ENCODE data around the gene RNASEH2C. TPM values are rescaled to one million over a fixed set of nuclear protein-coding genes. Genes with fewer than 3 reads are reported as not detected.

The RNASEH2C gene
- total and polyA plus RNA-seq, 2 of the 4 experiments (the other 2 are of a cell fraction) = 34.8 to 40.0 TPM

DNA sequence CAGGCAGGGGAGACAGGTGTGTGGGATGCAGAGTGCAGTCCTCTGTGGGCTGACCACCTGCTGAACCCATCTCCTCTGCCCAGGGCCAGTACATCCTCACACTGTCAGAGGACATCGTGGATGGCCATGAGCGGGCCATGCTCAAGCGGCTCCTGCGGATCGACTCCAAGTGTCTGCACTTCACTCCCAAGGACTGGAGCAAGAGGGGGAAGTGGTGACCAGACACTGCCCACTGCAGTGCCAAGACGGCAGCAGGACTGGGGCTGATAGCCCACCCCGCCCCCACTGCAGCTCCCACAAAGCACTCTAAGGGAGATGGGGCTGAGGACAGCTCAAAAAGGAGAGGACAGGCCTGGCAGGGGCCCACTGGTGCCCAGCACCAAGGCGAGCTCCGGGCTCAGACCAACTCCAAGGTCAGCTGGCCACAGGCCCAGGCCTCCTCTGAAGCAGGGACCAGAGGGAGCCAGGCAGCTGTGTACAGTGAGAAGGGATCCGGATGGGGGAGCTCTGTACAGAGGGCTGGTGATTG, 1.6 kb downstream of the RNASEH2C start:
- POLR2A ChIA-PET (ENCODE audit: unreplicated experiment) = no interaction called here
- no peaks in the 10 kb centered on the region for H3K9me3 ChIP-seq (ENCODE audit: control insufficient read depth, insufficient read depth, low read length)
- intact Hi-C loops (cut with micrococcal nuclease) = no loop called here

More for the DNA sequence above, 1.6 kb downstream of the RNASEH2C start:
- Histone ChIP-seq H3K27ac (ENCODE audit: insufficient read depth, low read length) (no peak overlapping the region), H3K79me1 (ENCODE audit: low read depth in 1 of 2, low read length in 2 of 2) (peaks cover 18 to 54% of the 10 kb centered on the region in 2 experiments; a peak in 3 of 4 replicates), H2BK5ac (ENCODE audit: low read depth, low read length, poor library complexity, severe bottlenecking) (no peak overlapping the region), H2AK9ac (replicated peaks; ENCODE audit: low read depth, low read length, poor library complexity) (no peak overlapping the region), H2BK15ac (ENCODE audit: low read depth, low read length) (no peak overlapping the region), H4K91ac (ENCODE audit: insufficient read depth, low read depth, low read length) (no peak overlapping the region), H4K5ac (ENCODE audit: low read depth, low read length) (no peak overlapping the region), H3K14ac (replicated peaks; ENCODE audit: low read depth, low read length) (no peak overlapping the region), H3K9me1 (ENCODE audit: insufficient read depth, low read length) (peaks cover 5% of the 10 kb centered on the region; the same call in 1 of the 2 replicates), H3K4me3 (ENCODE audit: insufficient read depth, low read depth, low read length) (no peak overlapping the region), H2BK120ac (ENCODE audit: low read depth, low read length) (no peak overlapping the region), H3K27me3 (ENCODE audit: control insufficient read depth, insufficient read depth, low read length) (no peaks in the 10 kb centered on the region), H3K4ac (ENCODE audit: low read depth, low read length) (no peak overlapping the region), H3K18ac (ENCODE audit: low read depth, low read length) (no peak overlapping the region), H3K56ac (ENCODE audit: extremely low read depth, insufficient read depth, low read length) (no peak overlapping the region), H3K4me2 (ENCODE audit: low read depth, low read length) (peak overlapping the region; percentile 82), H3K9ac (ENCODE audit: low read depth, low read length) (peak overlapping the region; percentile 85; the same call in 1 of the 2 replicates), H2AK5ac (ENCODE audit: low read depth, low read length) (no peak overlapping the region), H3K23ac (ENCODE audit: low read depth, low read length) (no peak overlapping the region), H3K4me1 (ENCODE audit: control insufficient read depth, insufficient read depth, low read length) (peaks cover 6% of the 10 kb centered on the region; the same call in 1 of the 2 replicates), H2AFZ (replicated peaks; ENCODE audit: low read length, poor library complexity) (no peak overlapping the region), H3K36me3 (ENCODE audit: control insufficient read depth, insufficient read depth, low read length) (peaks cover 45% of the 10 kb centered on the region), H2BK20ac (ENCODE audit: low read depth, low read length) (no peak overlapping the region), H4K8ac (ENCODE audit: low read depth in 2 of 2, low read length in 2 of 2) (no peak overlapping the region), H4K20me1 (ENCODE audit: insufficient read depth, low read length) (peaks cover 26% of the 10 kb centered on the region)
- DNase-seq (peak; percentile 12), ATAC-seq (ENCODE audit: low read depth) (0 out of 2 replicates have a peak, but pooled peaks have one; percentile 2)
- in situ Hi-C loops (cut with MboI; ENCODE audit: low sequenced_read_pairs) = loop anchor here (10.0 kb wide), 1 partner anchor 266 kb away; no protein-coding TSS in a partner anchor
- CTCF ChIA-PET = interaction anchor here (0.5 to 2.2 kb wide), 3 partner anchors 61 to 271 kb away, joined by 3 to 8 read pairs (median 7); no protein-coding TSS in a partner anchor
- BruUV-seq (replicated peaks) = no TSS peak
- TF ChIP-seq CEBPB (IDR thresholded peaks at IDR 0.05; ENCODE audit: low read depth, low read length) = no peak
- no peak for TF ChIP-seq RFX5 (IDR thresholded peaks at IDR 0.05; ENCODE audit: low read depth, low read length)
- no peak for TF ChIP-seq RCOR1 (IDR thresholded peaks at IDR 0.05; ENCODE audit: insufficient replicate concordance, low read length)
- TF ChIP-seq NFE2L2 (IDR thresholded peaks at IDR 0.05; ENCODE audit: low read depth, low read length) = no peak
- no peak for TF ChIP-seq ELK1 (IDR thresholded peaks at IDR 0.05; ENCODE audit: borderline replicate concordance, low read depth, low read length)
- no peak for TF ChIP-seq BHLHE40 (IDR thresholded peaks at IDR 0.05; ENCODE audit: low read depth, low read length)
- no peak for TF ChIP-seq RAD21 (IDR thresholded peaks at IDR 0.05; ENCODE audit: low read length)
- no peak for TF ChIP-seq MAFK (IDR thresholded peaks at IDR 0.05; ENCODE audit: low read depth, low read length)
- dilution Hi-C loops (cut with HindIII; ENCODE audit: low sequenced_read_pairs, unreplicated experiment) = no loop called here
- no CpG with 5 or more reads among the region's 10 CpGs for WGBS, 2 experiments (ENCODE audit: extremely low coverage in 2 of 2, insufficient read length in 1 of 2)

Data from IMR-90 (cell line).